ENCODE results near the gene NLK.

DNA sequence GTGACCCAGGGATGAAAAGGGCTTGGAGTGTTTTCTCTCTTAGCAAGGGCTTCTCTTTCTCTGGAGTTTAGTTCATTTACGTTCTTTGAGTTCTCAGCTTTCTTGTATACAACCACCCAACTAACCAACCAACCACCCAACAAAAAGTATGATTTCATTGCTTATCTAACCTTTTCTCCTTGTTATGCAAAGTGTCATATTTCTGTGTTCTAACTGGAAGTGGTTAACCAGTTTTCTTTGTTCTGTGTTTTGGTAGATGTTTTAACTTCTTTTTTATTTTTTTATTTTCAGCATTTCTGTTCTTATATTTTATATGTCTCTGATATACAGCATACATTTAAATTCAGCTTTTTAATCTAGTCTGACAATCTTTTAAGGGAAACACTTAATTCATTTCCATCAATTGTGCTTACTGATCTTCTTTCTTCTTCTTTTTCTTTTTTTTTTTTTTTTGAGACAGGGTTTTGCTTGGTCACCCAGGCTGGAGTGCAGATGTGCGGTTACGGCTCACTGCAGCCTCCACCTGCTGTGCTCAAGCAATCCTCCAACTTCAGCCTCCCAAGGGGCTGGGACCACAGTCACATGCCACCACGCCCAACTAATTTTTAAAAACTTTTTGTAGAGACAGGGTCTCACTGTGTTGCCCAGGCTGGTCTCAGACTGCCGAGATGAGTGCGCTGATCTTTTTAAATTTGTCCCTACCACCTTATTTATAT, 29.6 kb downstream of the NLK start:
- TF ChIP-seq, protein P1, sequence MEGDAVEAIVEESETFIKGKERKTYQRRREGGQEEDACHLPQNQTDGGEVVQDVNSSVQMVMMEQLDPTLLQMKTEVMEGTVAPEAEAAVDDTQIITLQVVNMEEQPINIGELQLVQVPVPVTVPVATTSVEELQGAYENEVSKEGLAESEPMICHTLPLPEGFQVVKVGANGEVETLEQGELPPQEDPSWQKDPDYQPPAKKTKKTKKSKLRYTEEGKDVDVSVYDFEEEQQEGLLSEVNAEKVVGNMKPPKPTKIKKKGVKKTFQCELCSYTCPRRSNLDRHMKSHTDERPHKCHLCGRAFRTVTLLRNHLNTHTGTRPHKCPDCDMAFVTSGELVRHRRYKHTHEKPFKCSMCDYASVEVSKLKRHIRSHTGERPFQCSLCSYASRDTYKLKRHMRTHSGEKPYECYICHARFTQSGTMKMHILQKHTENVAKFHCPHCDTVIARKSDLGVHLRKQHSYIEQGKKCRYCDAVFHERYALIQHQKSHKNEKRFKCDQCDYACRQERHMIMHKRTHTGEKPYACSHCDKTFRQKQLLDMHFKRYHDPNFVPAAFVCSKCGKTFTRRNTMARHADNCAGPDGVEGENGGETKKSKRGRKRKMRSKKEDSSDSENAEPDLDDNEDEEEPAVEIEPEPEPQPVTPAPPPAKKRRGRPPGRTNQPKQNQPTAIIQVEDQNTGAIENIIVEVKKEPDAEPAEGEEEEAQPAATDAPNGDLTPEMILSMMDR (IDR thresholded peaks at IDR 0.05): no peak
- TF ChIP-seq POLR2A (IDR thresholded peaks at IDR 0.05): no peak
- no peak for TF ChIP-seq POLR2AphosphoS5 (IDR thresholded peaks at IDR 0.05; ENCODE audit: insufficient read depth in 1 of 2, low read depth in 1 of 2)
